ENCODE data around the gene DDX49. TPM values are rescaled to one million over a fixed set of nuclear protein-coding genes. Genes with fewer than 3 reads are reported as not detected.

The DDX49 gene
- total RNA-seq, 1 experiment from 2014 or later: 51.9 TPM

GRCh38 chr19:18945297-18945696 is 25.8 kb downstream of the DDX49 start:
- no peaks in the 10 kb centered on the region for H3K9me2 ChIP-seq (ENCODE audit: insufficient read depth)
- no peaks in the 10 kb centered on the region for H4K20me1 ChIP-seq (ENCODE audit: insufficient read depth)
- RAD21 ChIA-PET (ENCODE audit: low non-redundant PET in 1 of 2, low total read pairs in 2 of 2, uncharacterized antibody in 2 of 2, unreplicated experiment in 2 of 2): no interaction called here
- H3K27me3 ChIP-seq (ENCODE audit: insufficient read depth, low read length): no peaks in the 10 kb centered on the region
- TF ChIP-seq CTCF (IDR thresholded peaks at IDR 0.05 in 2 of 3, conservative IDR thresholded peaks at IDR 0.05 in 1 of 3; ENCODE audit: borderline replicate concordance in 1 of 3, insufficient read depth in 1 of 3, low read depth in 2 of 3, low read length in 2 of 3) (no peak), POLR2A (IDR thresholded peaks at IDR 0.05; ENCODE audit: borderline replicate concordance, extremely low read depth, insufficient read depth, insufficient read length) (no peak), SIN3A (IDR thresholded peaks at IDR 0.05; ENCODE audit: low read depth) (no peak), YY1 (IDR thresholded peaks at IDR 0.05; ENCODE audit: extremely low read depth, insufficient replicate concordance, low read depth, low read length) (no peak), TCF7L2 (IDR thresholded peaks at IDR 0.05; ENCODE audit: borderline replicate concordance, extremely low read depth, insufficient read depth, insufficient read length) (no peak), POLR2AphosphoS5 (IDR thresholded peaks at IDR 0.05; ENCODE audit: low read depth, low read length) (no peak), ZFX (IDR thresholded peaks at IDR 0.05) (no peak), EZH2 (IDR thresholded peaks at IDR 0.05) (no peak), EZH2phosphoT487 (IDR thresholded peaks at IDR 0.05; ENCODE audit: borderline replicate concordance) (no peak), ATF3 (IDR thresholded peaks at IDR 0.05) (no peak)
- H3K27ac ChIP-seq (ENCODE audit: low read depth, low read length): no peak overlapping the region
- H3K4me1 ChIP-seq (ENCODE audit: control insufficient read depth in 1 of 2, insufficient read depth in 2 of 2, low read length in 2 of 2): peaks cover 4 to 11% of the 10 kb centered on the region in 2 experiments; a peak in 3 of 4 replicates
- ATAC-seq: no peak
- H3K4me3 ChIP-seq (replicated peaks in 1 of 2; ENCODE audit: low read depth in 1 of 2, low read length in 2 of 2): no peak overlapping the region
- no peak overlapping the region for H3K4me2 ChIP-seq (ENCODE audit: low read length)
- intact Hi-C loops (cut with micrococcal nuclease): no loop called here
- POLR2A ChIA-PET: interaction anchor here (0.5 kb wide), 1 partner anchor 15 kb away, joined by 5 read pairs; no protein-coding TSS in a partner anchor
- no TSS peak for BruUV-seq (replicated peaks)
- peaks cover 3% of the 10 kb centered on the region; the same call in 1 of the 2 replicates for H3K79me2 ChIP-seq (ENCODE audit: insufficient read depth, low read length)
- DNase-seq (ENCODE audit: low read depth, low spot score): no peak
- CTCF ChIA-PET: interaction anchor here (1.2 kb wide), 1 partner anchor 42 kb away, joined by 3 read pairs; no protein-coding TSS in a partner anchor
- H3K9me3 ChIP-seq (ENCODE audit: control insufficient read depth in 1 of 2, insufficient read depth in 1 of 2, low read depth in 1 of 2, low read length in 2 of 2): no peaks in the 10 kb centered on the region
- H3K36me3 ChIP-seq (ENCODE audit: control insufficient read depth in 1 of 2, insufficient read depth in 2 of 2, low read length in 2 of 2): no peaks in the 10 kb centered on the region
- H2AFZ ChIP-seq (ENCODE audit: low read depth, low read length, poor library complexity, severe bottlenecking): no peak overlapping the region
- no peak overlapping the region for H3K9ac ChIP-seq (ENCODE audit: low read length)

All from HCT116 (cell line).